ENCODE measurements around the gene NCAM1. TPM values are rescaled to one million over a fixed set of nuclear protein-coding genes. Genes with fewer than 3 reads are reported as not detected.

Gene NCAM1
- total RNA-seq, 1 donor from 2014 or later: 27.3 TPM

DNA sequence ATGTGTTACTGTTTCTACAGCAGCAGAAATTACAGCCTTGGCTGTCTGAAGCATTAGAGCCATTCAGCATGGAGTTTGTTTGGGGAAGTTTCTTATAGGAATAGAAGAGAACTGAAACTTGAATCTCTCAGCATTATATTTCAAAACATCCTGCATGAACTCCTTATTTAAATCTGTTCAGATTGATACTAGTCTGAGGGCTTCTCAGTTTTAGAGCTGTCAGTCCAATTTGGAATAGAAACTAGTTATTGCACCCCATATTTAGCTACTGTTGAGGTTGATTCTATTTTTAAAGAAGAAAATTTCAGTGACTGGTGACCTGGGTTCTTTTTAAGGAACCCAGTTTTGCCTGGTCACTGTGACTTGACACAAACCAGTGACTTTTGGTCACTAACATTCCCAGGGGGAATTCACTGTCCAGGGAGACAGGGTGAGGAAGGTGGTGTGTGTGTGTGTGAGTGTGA is 227.2 kb downstream of the NCAM1 start:
- peaks cover 18% of the 10 kb centered on the region for H3K4me1 Mint-ChIP-seq (ENCODE audit: low read depth)
- DNase-seq (ENCODE audit: low spot score, unreplicated experiment): no peak
- no peak overlapping the region for H3K4me3 Mint-ChIP-seq (ENCODE audit: low read depth)
- no peak overlapping the region for H3K27ac Mint-ChIP-seq
- H3K36me3 Mint-ChIP-seq (ENCODE audit: insufficient read depth): no peaks in the 10 kb centered on the region
- TF ChIP-seq, protein P1, sequence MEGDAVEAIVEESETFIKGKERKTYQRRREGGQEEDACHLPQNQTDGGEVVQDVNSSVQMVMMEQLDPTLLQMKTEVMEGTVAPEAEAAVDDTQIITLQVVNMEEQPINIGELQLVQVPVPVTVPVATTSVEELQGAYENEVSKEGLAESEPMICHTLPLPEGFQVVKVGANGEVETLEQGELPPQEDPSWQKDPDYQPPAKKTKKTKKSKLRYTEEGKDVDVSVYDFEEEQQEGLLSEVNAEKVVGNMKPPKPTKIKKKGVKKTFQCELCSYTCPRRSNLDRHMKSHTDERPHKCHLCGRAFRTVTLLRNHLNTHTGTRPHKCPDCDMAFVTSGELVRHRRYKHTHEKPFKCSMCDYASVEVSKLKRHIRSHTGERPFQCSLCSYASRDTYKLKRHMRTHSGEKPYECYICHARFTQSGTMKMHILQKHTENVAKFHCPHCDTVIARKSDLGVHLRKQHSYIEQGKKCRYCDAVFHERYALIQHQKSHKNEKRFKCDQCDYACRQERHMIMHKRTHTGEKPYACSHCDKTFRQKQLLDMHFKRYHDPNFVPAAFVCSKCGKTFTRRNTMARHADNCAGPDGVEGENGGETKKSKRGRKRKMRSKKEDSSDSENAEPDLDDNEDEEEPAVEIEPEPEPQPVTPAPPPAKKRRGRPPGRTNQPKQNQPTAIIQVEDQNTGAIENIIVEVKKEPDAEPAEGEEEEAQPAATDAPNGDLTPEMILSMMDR (IDR thresholded peaks at IDR 0.05; ENCODE audit: unreplicated experiment): no peak
- peaks cover 13% of the 10 kb centered on the region for H3K27me3 Mint-ChIP-seq
- no peaks in the 10 kb centered on the region for H3K9me3 Mint-ChIP-seq (ENCODE audit: low read depth)

DNA sequence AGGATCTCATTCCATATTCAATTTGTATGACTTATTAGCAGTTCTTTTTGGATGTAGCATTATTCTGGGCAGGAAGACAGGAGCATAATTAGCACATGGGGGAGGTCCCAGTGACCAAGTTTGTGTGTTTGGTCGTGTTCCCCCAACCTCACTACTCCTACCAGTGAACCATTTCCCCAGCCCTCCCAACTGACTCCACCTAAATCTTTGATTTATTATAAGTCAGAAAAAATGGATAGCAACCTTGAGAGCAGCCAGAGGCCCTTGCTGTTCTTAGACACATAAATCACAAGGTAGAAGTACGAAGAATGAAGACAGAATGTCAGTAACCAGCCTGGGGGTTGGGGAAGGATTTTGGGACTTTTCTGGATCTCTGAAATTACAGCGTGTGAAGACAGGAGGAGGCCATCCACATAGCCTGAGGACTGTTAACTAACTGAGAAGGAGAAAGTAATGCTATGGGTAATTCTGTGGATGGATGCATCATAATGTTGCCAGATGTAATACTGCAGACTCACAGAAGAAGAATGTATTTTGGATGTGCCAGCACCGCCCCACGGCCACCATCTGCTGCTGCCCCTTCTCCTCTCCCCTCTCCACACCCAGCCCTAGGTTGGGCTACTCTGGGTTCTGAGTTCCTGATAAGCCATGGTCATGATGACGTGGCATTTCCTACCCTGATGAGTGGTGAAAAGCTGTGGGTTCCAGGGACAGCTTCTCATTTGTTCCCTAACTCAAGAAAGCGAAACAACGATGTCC is 228.9 kb downstream of the NCAM1 start:
- Mint-ChIP-seq H3K27me3 (peaks cover 13% of the 10 kb centered on the region), H3K9me3 (ENCODE audit: low read depth) (no peaks in the 10 kb centered on the region), H3K36me3 (ENCODE audit: insufficient read depth) (no peaks in the 10 kb centered on the region), H3K27ac (no peak overlapping the region), H3K4me3 (ENCODE audit: low read depth) (no peak overlapping the region), H3K4me1 (ENCODE audit: low read depth) (peaks cover 18% of the 10 kb centered on the region)
- no peak for DNase-seq (ENCODE audit: low spot score, unreplicated experiment)
- TF ChIP-seq, protein P1 (IDR thresholded peaks at IDR 0.05; ENCODE audit: unreplicated experiment): no peak

DNA sequence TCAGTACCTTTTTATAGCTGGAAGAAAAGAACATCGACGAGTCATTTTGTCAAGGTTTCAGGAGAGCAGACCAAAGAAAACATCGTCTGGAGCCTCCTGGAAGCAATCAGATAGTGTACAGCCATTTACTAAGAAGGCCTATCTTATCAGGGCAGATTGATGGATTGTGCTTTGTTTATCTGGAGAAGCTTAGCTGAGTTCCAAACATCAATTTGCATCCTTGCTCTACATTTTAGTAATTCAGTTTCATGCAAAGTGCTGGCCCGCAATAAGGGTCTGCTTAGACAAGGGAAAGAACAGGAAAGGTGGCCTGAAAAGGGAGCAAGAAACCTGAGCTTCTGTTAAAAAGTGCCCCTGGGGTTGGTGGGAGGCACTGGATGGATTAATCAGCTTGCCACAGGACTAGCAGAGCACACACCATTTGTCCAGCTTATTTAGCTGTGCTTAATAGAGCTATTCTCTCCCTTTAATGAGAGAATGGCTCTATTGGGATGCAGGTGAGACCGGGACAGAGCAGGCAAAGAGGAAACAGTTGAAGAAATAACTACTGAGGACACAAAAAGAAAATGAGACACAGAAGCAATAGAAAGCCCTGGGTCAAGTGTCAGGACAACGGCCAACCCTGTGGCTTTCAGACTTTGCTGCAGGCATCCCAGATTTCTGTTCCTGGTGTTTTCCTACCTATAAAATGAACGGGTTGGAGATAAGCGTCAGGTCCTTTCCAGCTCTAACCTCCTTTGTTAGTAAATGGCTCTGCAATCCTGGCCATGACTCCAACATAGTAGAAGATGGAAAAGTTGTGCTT is 231.1 kb downstream of the NCAM1 start:
- peak overlapping the region; percentile 56 for H3K27ac Mint-ChIP-seq

DNA sequence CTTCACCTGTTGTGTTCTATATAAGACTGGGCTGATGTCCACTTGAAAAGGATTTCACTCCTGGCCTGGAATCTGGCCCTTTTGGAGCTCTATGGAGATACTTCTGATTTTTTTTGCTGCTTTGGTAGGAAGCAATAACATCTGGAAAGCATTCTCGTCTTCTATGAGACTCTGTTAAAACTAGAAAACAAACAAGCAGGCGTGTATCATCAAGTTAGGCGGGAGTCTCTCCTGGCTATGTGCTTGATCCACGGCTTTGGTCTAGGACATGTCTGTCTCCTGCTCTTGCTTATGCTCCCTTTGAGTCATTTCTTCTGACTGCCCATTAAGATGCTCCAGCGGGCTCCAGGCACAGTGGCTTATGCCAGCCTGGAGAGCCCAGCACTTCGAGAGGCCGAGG is 231.8 kb downstream of the NCAM1 start:
- H3K9me3 Mint-ChIP-seq (ENCODE audit: low read depth): no peaks in the 10 kb centered on the region
- peaks cover 6% of the 10 kb centered on the region for H3K27me3 Mint-ChIP-seq
- DNase-seq (ENCODE audit: low spot score, unreplicated experiment): no peak
- H3K4me1 Mint-ChIP-seq (ENCODE audit: low read depth): peaks cover 18% of the 10 kb centered on the region
- H3K27ac Mint-ChIP-seq: no peak overlapping the region
- no peak overlapping the region for H3K4me3 Mint-ChIP-seq (ENCODE audit: low read depth)
- H3K36me3 Mint-ChIP-seq (ENCODE audit: insufficient read depth): no peaks in the 10 kb centered on the region
- TF ChIP-seq, protein P1 (IDR thresholded peaks at IDR 0.05; ENCODE audit: unreplicated experiment): no peak

More for the DNA sequence above, 231.1 kb downstream of the NCAM1 start:
- Mint-ChIP-seq H3K9me3 (ENCODE audit: low read depth) (no peaks in the 10 kb centered on the region), H3K36me3 (ENCODE audit: insufficient read depth) (no peaks in the 10 kb centered on the region), H3K4me1 (ENCODE audit: low read depth) (peaks cover 18% of the 10 kb centered on the region), H3K4me3 (ENCODE audit: low read depth) (no peak overlapping the region), H3K27me3 (peaks cover 8% of the 10 kb centered on the region)
- DNase-seq (ENCODE audit: low spot score, unreplicated experiment): no peak
- TF ChIP-seq, protein P1 (IDR thresholded peaks at IDR 0.05; ENCODE audit: unreplicated experiment): no peak

DNA sequence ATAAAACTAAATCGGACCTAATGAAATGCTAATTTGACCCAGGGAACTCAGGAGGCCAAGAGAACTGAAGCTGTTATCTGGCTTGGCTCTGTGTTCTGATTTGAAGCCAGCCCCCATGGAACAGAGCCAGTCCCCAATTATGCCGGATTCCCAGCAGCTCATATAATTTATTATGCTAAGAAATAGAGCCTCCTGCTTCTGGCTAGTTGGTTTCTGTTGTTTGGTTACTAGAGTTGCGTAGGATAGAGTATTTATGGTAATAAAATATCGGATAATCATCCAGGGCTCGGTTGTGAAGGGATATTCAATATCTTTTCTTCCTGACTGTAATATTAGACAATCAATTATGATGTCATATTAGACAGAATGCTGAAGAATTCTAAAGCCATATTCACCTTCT is 232.7 kb downstream of the NCAM1 start:
- Mint-ChIP-seq H3K4me1 (ENCODE audit: low read depth) (peaks cover 20% of the 10 kb centered on the region), H3K9me3 (ENCODE audit: low read depth) (no peaks in the 10 kb centered on the region), H3K27ac (no peak overlapping the region), H3K36me3 (ENCODE audit: insufficient read depth) (no peaks in the 10 kb centered on the region), H3K27me3 (no peaks in the 10 kb centered on the region), H3K4me3 (ENCODE audit: low read depth) (no peak overlapping the region)
- no peak for DNase-seq (ENCODE audit: low spot score, unreplicated experiment)
- TF ChIP-seq, protein P1 (IDR thresholded peaks at IDR 0.05; ENCODE audit: unreplicated experiment): no peak

All from progenitor cell of endocrine pancreas (in vitro differentiated cells).